ENCODE data around the gene CLEC11A. TPM values are rescaled to one million over a fixed set of nuclear protein-coding genes. Genes with fewer than 3 reads are reported as not detected.

Gene CLEC11A
- total and polyA plus RNA-seq, 10 of the 15 experiments (the other 5 are each of a cell fraction or from before 2014, with no cell fraction given) = not detected

GRCh38 chr19:50702158-50702870 lies 20.9 kb upstream of the CLEC11A start:
- RAD21 ChIA-PET (ENCODE audit: unreplicated experiment) = no interaction called here
- TF ChIP-seq SIX5 (IDR thresholded peaks at IDR 0.05; ENCODE audit: low read depth, low read length, severe bottlenecking) = no peak
- no peak for TF ChIP-seq EP300 (IDR thresholded peaks at IDR 0.05; ENCODE audit: borderline replicate concordance in 1 of 2, control insufficient read depth in 1 of 2, low read depth in 2 of 2, low read length in 2 of 2)
- TF ChIP-seq IRF5 (IDR thresholded peaks at IDR 0.05; ENCODE audit: borderline replicate concordance) = no peak
- no peak for TF ChIP-seq GATAD2B (conservative IDR thresholded peaks at IDR 0.05; ENCODE audit: low read depth)
- TF ChIP-seq ZBED1 (IDR thresholded peaks at IDR 0.05; ENCODE audit: borderline replicate concordance) = no peak
- TF ChIP-seq SMAD1 (IDR thresholded peaks at IDR 0.05; ENCODE audit: low read depth, partially characterized antibody) = no peak
- TF ChIP-seq NR2C1 (IDR thresholded peaks at IDR 0.05) = no peak
- TF ChIP-seq MAX (IDR thresholded peaks at IDR 0.05; ENCODE audit: low read depth, low read length) = no peak
- TF ChIP-seq CUX1 (IDR thresholded peaks at IDR 0.05; ENCODE audit: insufficient replicate concordance, low read depth, low read length) = no peak
- no peak for TF ChIP-seq DPF2 (IDR thresholded peaks at IDR 0.05)
- no peak for TF ChIP-seq ZNF384 (IDR thresholded peaks at IDR 0.05; ENCODE audit: borderline replicate concordance, low read depth, low read length)
- no peak for TF ChIP-seq JUNB (IDR thresholded peaks at IDR 0.05)
- TF ChIP-seq ESRRA (IDR thresholded peaks at IDR 0.05; ENCODE audit: low read length) = no peak
- no peak for TF ChIP-seq FOXM1 (IDR thresholded peaks at IDR 0.05; ENCODE audit: low read depth, low read length)
- TF ChIP-seq MEF2B (IDR thresholded peaks at IDR 0.05; ENCODE audit: partially characterized antibody, poor library complexity, severe bottlenecking) = no peak
- no peak for TF ChIP-seq NFXL1 (IDR thresholded peaks at IDR 0.05; ENCODE audit: borderline replicate concordance)
- no peak for TF ChIP-seq NFYB (IDR thresholded peaks at IDR 0.05; ENCODE audit: insufficient read depth, low read depth, low read length)
- H3K4me2 ChIP-seq (ENCODE audit: control insufficient read depth, insufficient read depth) = no peak overlapping the region
- H3K4me3 ChIP-seq = no peak overlapping the region
- no TSS peak for BruUV-seq (replicated peaks)
- no peak overlapping the region for H3K27ac ChIP-seq (ENCODE audit: control insufficient read depth, insufficient read depth)
- SMC1A ChIA-PET (ENCODE audit: uncharacterized antibody, unreplicated experiment) = interaction anchor here (0.5 to 0.8 kb wide), 2 partner anchors 220 to 891 kb away, joined by 3 read pairs; no protein-coding TSS in a partner anchor
- intact Hi-C loops (cut with micrococcal nuclease; ENCODE audit: unreplicated experiment) = no loop called here
- ATAC-seq (no peak), DNase-seq (ENCODE audit: low read depth, low spot score) (no peak), FAIRE-seq (no peak)
- POLR2A ChIA-PET = no interaction called here
- no peaks in the 10 kb centered on the region for H4K20me1 ChIP-seq (ENCODE audit: control insufficient read depth, insufficient read depth)
- no peaks in the 10 kb centered on the region for H3K36me3 ChIP-seq (ENCODE audit: control insufficient read depth in 2 of 2, insufficient read depth in 2 of 2, low read length in 1 of 2)
- H3K4me1 ChIP-seq (ENCODE audit: control insufficient read depth, insufficient read depth, low read length) = no peaks in the 10 kb centered on the region
- H3K9me3 ChIP-seq (replicated peaks; ENCODE audit: control insufficient read depth, insufficient read depth, low read length) = no peaks in the 10 kb centered on the region
- H3K9ac ChIP-seq (ENCODE audit: control insufficient read depth, insufficient read depth, low read length) = no peak overlapping the region
- 20% methylated on average over 11 of the region's 23 CpGs for WGBS (ENCODE audit: insufficient coverage, insufficient replicate concordance, low lambda C conversion rate, missing lambda C conversion rate)
- CTCF ChIA-PET = interaction anchor here (1.2 to 1.9 kb wide), 2 partner anchors 81 to 220 kb away, joined by 4 to 7 read pairs; no protein-coding TSS in a partner anchor
- H3K27me3 ChIP-seq (replicated peaks in 1 of 2; ENCODE audit: control insufficient read depth in 2 of 2, insufficient read depth in 2 of 2, low read length in 1 of 2) = no peaks in the 10 kb centered on the region; a peak in 1 of 4 replicates
- in situ Hi-C loops (cut with MboI) = no loop called here
- H2AFZ ChIP-seq (ENCODE audit: control insufficient read depth, low read depth, low read length) = no peak overlapping the region
- H3K79me2 ChIP-seq (ENCODE audit: control insufficient read depth, insufficient read depth, low read length) = no peaks in the 10 kb centered on the region
